ENCODE data around the gene TMEM215. TPM values are rescaled to one million over a fixed set of nuclear protein-coding genes. Genes with fewer than 3 reads are reported as not detected.

TMEM215 gene
- total and polyA plus RNA-seq, 2 of the 8 experiments (the other 6 are each of a cell fraction or from before 2014, with no cell fraction given) = 0.33 to 0.67 TPM

GRCh38 chr9:32748013-32748412, 35.3 kb upstream of the TMEM215 start (continued):
- TF ChIP-seq CHD7 (IDR thresholded peaks at IDR 0.05; ENCODE audit: insufficient replicate concordance, low read length) = no peak
- TF ChIP-seq YY1 (IDR thresholded peaks at IDR 0.05; ENCODE audit: low read depth, low read length) = no peak
- no peak for TF ChIP-seq EP300 (IDR thresholded peaks at IDR 0.05; ENCODE audit: borderline replicate concordance in 1 of 2, low read depth in 2 of 2, low read length in 2 of 2)
- no peak for TF ChIP-seq JUN (IDR thresholded peaks at IDR 0.05; ENCODE audit: low read depth, low read length)
- no peak for TF ChIP-seq SUZ12 (IDR thresholded peaks at IDR 0.05; ENCODE audit: low read length)
- TF ChIP-seq GTF2F1 (IDR thresholded peaks at IDR 0.05; ENCODE audit: borderline replicate concordance, low read depth, low read length) = no peak
- TF ChIP-seq TBP (IDR thresholded peaks at IDR 0.05; ENCODE audit: low read depth, low read length) = no peak
- no peak for TF ChIP-seq RNF2 (IDR thresholded peaks at IDR 0.05; ENCODE audit: borderline replicate concordance, low read depth, low read length, missing control alignments, poor library complexity, severe bottlenecking)

All from H1 (cell line).